ENCODE measurements around the gene LRRC49.
"Not testable (repeated sequence)": the region's sequence is repeated elsewhere in the genome, so short reads cannot be mapped to it uniquely, and the experiment has no call there.

DNA sequence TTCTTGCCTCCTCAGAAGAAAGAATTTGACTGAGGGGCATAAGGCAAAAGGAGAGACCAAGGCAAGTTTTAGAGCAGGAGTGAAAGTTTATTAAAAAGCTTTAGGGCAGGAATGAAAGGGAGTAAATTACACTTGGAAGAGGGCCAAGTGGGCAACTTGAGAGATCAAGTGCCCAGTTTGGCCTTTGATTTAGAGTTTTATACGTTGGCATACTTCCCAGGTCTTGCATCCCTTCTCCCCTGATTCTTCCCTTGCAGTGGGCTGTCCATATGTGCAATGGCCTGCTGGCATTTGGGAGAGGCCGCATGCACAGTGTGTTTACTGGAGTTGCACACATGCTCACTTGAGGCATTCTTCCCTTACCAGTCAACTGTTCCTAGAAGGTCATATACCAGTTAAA, 50.7 kb downstream of the LRRC49 start:
- TF ChIP-seq ZBTB42 (CRISPR knock-in tag; IDR thresholded peaks at IDR 0.05); POLR2A (IDR thresholded peaks at IDR 0.05; ENCODE audit: insufficient read depth in 1 of 2, low read depth in 2 of 2, low read length in 2 of 2); JUND (CRISPR knock-in tag; IDR thresholded peaks at IDR 0.05); ZNF274 (CRISPR knock-in tag; IDR thresholded peaks at IDR 0.05); ZNF615 (CRISPR knock-in tag; IDR thresholded peaks at IDR 0.05; ENCODE audit: borderline replicate concordance); NBN (conservative IDR thresholded peaks at IDR 0.05); KDM3A (CRISPR knock-in tag; IDR thresholded peaks at IDR 0.05; ENCODE audit: low read depth); KAT2B (IDR thresholded peaks at IDR 0.05; ENCODE audit: borderline replicate concordance, low read depth, low read length): not testable (repeated sequence)
- TF ChIP-seq, protein P1, sequence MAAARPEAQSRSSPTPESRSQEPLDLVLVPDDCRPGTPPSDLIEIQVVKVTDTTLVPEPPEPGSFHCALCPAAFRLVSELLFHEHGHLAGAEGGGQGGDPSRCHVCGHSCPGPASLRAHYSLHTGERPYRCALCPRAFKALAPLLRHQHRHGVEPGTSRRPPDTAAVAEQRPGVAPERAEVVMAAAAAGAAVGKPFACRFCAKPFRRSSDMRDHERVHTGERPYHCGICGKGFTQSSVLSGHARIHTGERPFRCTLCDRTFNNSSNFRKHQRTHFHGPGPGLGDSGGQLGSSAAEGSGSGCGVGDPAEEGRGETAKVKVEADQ (CRISPR knock-in tag; IDR thresholded peaks at IDR 0.05; ENCODE audit: borderline replicate concordance), result not testable (repeated sequence)
- TF ChIP-seq, protein P2, sequence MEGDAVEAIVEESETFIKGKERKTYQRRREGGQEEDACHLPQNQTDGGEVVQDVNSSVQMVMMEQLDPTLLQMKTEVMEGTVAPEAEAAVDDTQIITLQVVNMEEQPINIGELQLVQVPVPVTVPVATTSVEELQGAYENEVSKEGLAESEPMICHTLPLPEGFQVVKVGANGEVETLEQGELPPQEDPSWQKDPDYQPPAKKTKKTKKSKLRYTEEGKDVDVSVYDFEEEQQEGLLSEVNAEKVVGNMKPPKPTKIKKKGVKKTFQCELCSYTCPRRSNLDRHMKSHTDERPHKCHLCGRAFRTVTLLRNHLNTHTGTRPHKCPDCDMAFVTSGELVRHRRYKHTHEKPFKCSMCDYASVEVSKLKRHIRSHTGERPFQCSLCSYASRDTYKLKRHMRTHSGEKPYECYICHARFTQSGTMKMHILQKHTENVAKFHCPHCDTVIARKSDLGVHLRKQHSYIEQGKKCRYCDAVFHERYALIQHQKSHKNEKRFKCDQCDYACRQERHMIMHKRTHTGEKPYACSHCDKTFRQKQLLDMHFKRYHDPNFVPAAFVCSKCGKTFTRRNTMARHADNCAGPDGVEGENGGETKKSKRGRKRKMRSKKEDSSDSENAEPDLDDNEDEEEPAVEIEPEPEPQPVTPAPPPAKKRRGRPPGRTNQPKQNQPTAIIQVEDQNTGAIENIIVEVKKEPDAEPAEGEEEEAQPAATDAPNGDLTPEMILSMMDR (CRISPR knock-in tag; IDR thresholded peaks at IDR 0.05), result not testable (repeated sequence)

All from HepG2 (cell line).